ENCODE measurements around the gene SLC24A4. TPM values are rescaled to one million over a fixed set of nuclear protein-coding genes. Genes with fewer than 3 reads are reported as not detected.
A peak's percentile ranks its signal among the peaks of the same experiment; 100 is the strongest.

The SLC24A4 gene
- total and polyA plus RNA-seq, 7 experiments from 2014 or later, result 0.10 to 15.3 (median 2.1) TPM; not detected in 4

GRCh38 chr14:92464156-92464555 lies 141.2 kb downstream of the SLC24A4 start:
- Mint-ChIP-seq H3K27me3 (peaks cover 0 to 6% (median 0%) of the 10 kb centered on the region in 5 donors), H3K27ac (no peak overlapping the region), H3K9me3 (peaks cover 0 to 23% (median 6%) of the 10 kb centered on the region in 11 donors), H3K4me1 (peaks cover 7 to 20% (median 12%) of the 10 kb centered on the region in 7 donors), H3K36me3 (no peaks in the 10 kb centered on the region), H3K4me3 (no peak overlapping the region)
- intact Hi-C loops (cut with micrococcal nuclease), result no loop called here
- no peak overlapping the region for H3K4me3 ChIP-seq (ENCODE audit: low read length)
- H3K9me3 ChIP-seq (ENCODE audit: control insufficient read depth in 2 of 3, low read length in 3 of 3), result peaks cover 0 to 12% (median 0%) of the 10 kb centered on the region in 3 experiments
- ChIA-PET CTCF (no interaction called here), POLR2A (no interaction called here)
- H3K36me3 ChIP-seq (ENCODE audit: control insufficient read depth in 2 of 3, insufficient read depth in 3 of 3, low read length in 3 of 3), result no peaks in the 10 kb centered on the region
- peaks cover 0 to 23% of the 10 kb centered on the region in 2 donors for H3K4me1 ChIP-seq (ENCODE audit: control insufficient read depth in 2 of 2, insufficient read depth in 2 of 2, low read length in 2 of 2)
- ATAC-seq (no peak), DNase-seq (peak in 1 of 9 donors; percentile 10)
- no peaks in the 10 kb centered on the region for H3K27me3 ChIP-seq (ENCODE audit: control insufficient read depth in 2 of 2, insufficient read depth in 2 of 2, low read length in 2 of 2)
- no peak overlapping the region for H3K27ac ChIP-seq (ENCODE audit: low read depth, low read length)

DNA sequence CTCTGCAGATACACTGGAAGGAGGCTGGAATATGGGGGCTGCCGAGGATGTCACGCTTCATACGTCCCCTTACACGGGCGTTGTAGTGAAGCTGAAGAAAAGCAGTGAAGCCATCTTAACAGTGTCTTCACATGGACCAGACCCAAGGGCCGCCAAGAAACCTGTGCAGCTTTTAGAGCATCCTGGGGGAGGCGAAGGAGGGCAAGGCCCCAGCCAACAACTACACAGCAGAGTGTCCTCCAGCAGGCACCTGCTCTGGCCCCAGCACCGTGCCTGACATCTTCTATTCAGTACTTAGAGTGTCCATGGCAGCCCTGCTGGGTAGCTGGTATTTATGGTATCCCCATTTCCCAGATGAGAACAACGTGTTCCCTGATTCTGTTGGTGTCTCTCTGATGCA lies 141.8 kb downstream of the SLC24A4 start:
- no peak overlapping the region for H3K4me3 Mint-ChIP-seq
- H3K4me1 Mint-ChIP-seq, result peaks cover 5 to 20% (median 12%) of the 10 kb centered on the region in 7 donors
- ChIA-PET POLR2A (no interaction called here), CTCF (no interaction called here)
- no peak overlapping the region for H3K4me3 ChIP-seq (ENCODE audit: low read length)
- intact Hi-C loops (cut with micrococcal nuclease), result no loop called here
- H3K9me3 Mint-ChIP-seq, result peaks cover 0 to 28% (median 8%) of the 10 kb centered on the region in 11 donors
- peaks cover 0 to 6% (median 0%) of the 10 kb centered on the region in 5 donors for H3K27me3 Mint-ChIP-seq
- H3K27me3 ChIP-seq (ENCODE audit: control insufficient read depth in 2 of 2, insufficient read depth in 2 of 2, low read length in 2 of 2), result no peaks in the 10 kb centered on the region
- no peaks in the 10 kb centered on the region for H3K36me3 ChIP-seq (ENCODE audit: control insufficient read depth in 2 of 3, insufficient read depth in 3 of 3, low read length in 3 of 3)
- DNase-seq (no peak), ATAC-seq (no peak)
- no peaks in the 10 kb centered on the region for H3K36me3 Mint-ChIP-seq
- H3K4me1 ChIP-seq (ENCODE audit: control insufficient read depth in 2 of 2, insufficient read depth in 2 of 2, low read length in 2 of 2), result peaks cover 0 to 23% of the 10 kb centered on the region in 2 donors
- H3K27ac ChIP-seq (ENCODE audit: low read depth, low read length), result no peak overlapping the region
- H3K27ac Mint-ChIP-seq, result no peak overlapping the region
- peaks cover 0 to 12% (median 0%) of the 10 kb centered on the region in 3 experiments for H3K9me3 ChIP-seq (ENCODE audit: control insufficient read depth in 2 of 3, low read length in 3 of 3)

- intact Hi-C loops (cut with micrococcal nuclease), result no loop called here
- peaks cover 0 to 3% (median 0%) of the 10 kb centered on the region in 5 donors for H3K36me3 Mint-ChIP-seq
- H3K27me3 Mint-ChIP-seq, result peaks cover 0 to 6% (median 0%) of the 10 kb centered on the region in 5 donors
- ChIA-PET POLR2A (no interaction called here), CTCF (no interaction called here)
- no peaks in the 10 kb centered on the region for H3K36me3 ChIP-seq (ENCODE audit: control insufficient read depth in 2 of 3, insufficient read depth in 3 of 3, low read length in 3 of 3)
- no peak overlapping the region for H3K4me3 ChIP-seq (ENCODE audit: low read length)
- peaks cover 0 to 33% (median 10%) of the 10 kb centered on the region in 11 donors for H3K9me3 Mint-ChIP-seq
- peak overlapping the region in 1 of 9 donors; percentile 18 for H3K27ac Mint-ChIP-seq
- peak overlapping the region in 1 of 10 donors; percentile 56 for H3K4me3 Mint-ChIP-seq
- H3K27me3 ChIP-seq (ENCODE audit: control insufficient read depth in 2 of 2, insufficient read depth in 2 of 2, low read length in 2 of 2), result no peaks in the 10 kb centered on the region
- H3K9me3 ChIP-seq (ENCODE audit: control insufficient read depth in 2 of 3, low read length in 3 of 3), result peaks cover 0 to 12% (median 0%) of the 10 kb centered on the region in 3 experiments
- peaks cover 5 to 20% (median 11%) of the 10 kb centered on the region in 7 donors for H3K4me1 Mint-ChIP-seq
- peaks cover 0 to 22% of the 10 kb centered on the region in 2 donors for H3K4me1 ChIP-seq (ENCODE audit: control insufficient read depth in 2 of 2, insufficient read depth in 2 of 2, low read length in 2 of 2)
- peak in 1 of 9 donors; percentile 9 for DNase-seq
- H3K27ac ChIP-seq (ENCODE audit: low read depth, low read length), result no peak overlapping the region
- no peak for ATAC-seq
Measured at GRCh38 chr14:92465353-92466055, 142.5 kb downstream of the SLC24A4 start.

DNA sequence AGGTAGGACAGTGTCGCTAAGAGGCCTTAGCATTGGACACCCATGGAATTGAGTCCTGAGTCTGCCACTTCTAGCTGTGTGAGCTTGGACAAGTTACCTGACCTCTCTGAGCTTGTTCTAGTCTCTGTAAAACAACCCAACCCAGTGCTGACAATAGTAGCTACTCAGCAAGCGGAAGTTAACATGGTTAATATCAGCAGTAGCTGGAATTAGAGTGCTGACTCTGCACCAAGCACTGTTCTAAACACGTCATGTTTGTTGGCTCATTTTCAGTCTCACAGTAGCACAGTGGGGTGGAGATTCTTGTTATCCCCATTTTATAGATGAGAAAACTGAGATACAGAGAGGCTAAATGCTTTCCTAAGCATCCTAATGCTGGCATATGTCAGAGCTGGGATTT lies 143.1 kb downstream of the SLC24A4 start:
- Mint-ChIP-seq H3K36me3 (peaks cover 0 to 3% (median 0%) of the 10 kb centered on the region in 5 donors), H3K9me3 (peaks cover 0 to 33% (median 10%) of the 10 kb centered on the region in 11 donors), H3K27ac (no peak overlapping the region), H3K27me3 (peaks cover 0 to 6% (median 0%) of the 10 kb centered on the region in 5 donors), H3K4me3 (peak overlapping the region in 1 of 10 donors; percentile 56), H3K4me1 (peaks cover 5 to 19% (median 11%) of the 10 kb centered on the region in 7 donors)
- DNase-seq (no peak), ATAC-seq (no peak)
- Histone ChIP-seq H3K36me3 (ENCODE audit: control insufficient read depth in 2 of 3, insufficient read depth in 3 of 3, low read length in 3 of 3) (no peaks in the 10 kb centered on the region), H3K27me3 (ENCODE audit: control insufficient read depth in 2 of 2, insufficient read depth in 2 of 2, low read length in 2 of 2) (no peaks in the 10 kb centered on the region), H3K9me3 (ENCODE audit: control insufficient read depth in 2 of 3, low read length in 3 of 3) (peaks cover 0 to 12% (median 0%) of the 10 kb centered on the region in 3 experiments), H3K27ac (ENCODE audit: low read depth, low read length) (no peak overlapping the region), H3K4me3 (ENCODE audit: low read length) (no peak overlapping the region), H3K4me1 (ENCODE audit: control insufficient read depth in 2 of 2, insufficient read depth in 2 of 2, low read length in 2 of 2) (peaks cover 0 to 17% of the 10 kb centered on the region in 2 donors)
- ChIA-PET POLR2A (no interaction called here), CTCF (no interaction called here)
- intact Hi-C loops (cut with micrococcal nuclease), result no loop called here

- H3K27ac ChIP-seq (ENCODE audit: low read depth, low read length), result no peak overlapping the region
- ChIA-PET CTCF (no interaction called here), POLR2A (no interaction called here)
- ATAC-seq (no peak), DNase-seq (no peak)
- no peaks in the 10 kb centered on the region for H3K4me1 ChIP-seq (ENCODE audit: control insufficient read depth in 2 of 2, insufficient read depth in 2 of 2, low read length in 2 of 2)
- Mint-ChIP-seq H3K9me3 (peaks cover 0 to 33% (median 10%) of the 10 kb centered on the region in 11 donors), H3K27me3 (peaks cover 0 to 14% (median 0%) of the 10 kb centered on the region in 5 donors), H3K4me3 (no peak overlapping the region), H3K4me1 (peaks cover 2 to 14% (median 10%) of the 10 kb centered on the region in 7 donors), H3K27ac (no peak overlapping the region), H3K36me3 (peaks cover 0 to 3% (median 0%) of the 10 kb centered on the region in 5 donors)
- intact Hi-C loops (cut with micrococcal nuclease), result no loop called here
- H3K27me3 ChIP-seq (ENCODE audit: control insufficient read depth in 2 of 2, insufficient read depth in 2 of 2, low read length in 2 of 2), result no peaks in the 10 kb centered on the region
- no peaks in the 10 kb centered on the region for H3K36me3 ChIP-seq (ENCODE audit: control insufficient read depth in 2 of 3, insufficient read depth in 3 of 3, low read length in 3 of 3)
- no peak overlapping the region for H3K4me3 ChIP-seq (ENCODE audit: low read length)
- H3K9me3 ChIP-seq (ENCODE audit: control insufficient read depth in 2 of 3, low read length in 3 of 3), result peaks cover 0 to 12% (median 0%) of the 10 kb centered on the region in 3 experiments
Measured at GRCh38 chr14:92469515-92469914, 146.6 kb downstream of the SLC24A4 start.

GRCh38 chr14:92470215-92470614 lies 147.2 kb downstream of the SLC24A4 start:
- CTCF ChIA-PET, result no interaction called here

More at GRCh38 chr14:92470215-92470614, 147.2 kb downstream of the SLC24A4 start:
- Histone ChIP-seq H3K4me3 (ENCODE audit: low read length) (no peak overlapping the region), H3K27ac (ENCODE audit: low read depth, low read length) (no peak overlapping the region), H3K9me3 (ENCODE audit: control insufficient read depth in 2 of 3, low read length in 3 of 3) (peaks cover 0 to 12% (median 0%) of the 10 kb centered on the region in 3 experiments), H3K27me3 (ENCODE audit: control insufficient read depth in 2 of 2, insufficient read depth in 2 of 2, low read length in 2 of 2) (no peaks in the 10 kb centered on the region), H3K36me3 (ENCODE audit: control insufficient read depth in 2 of 3, insufficient read depth in 3 of 3, low read length in 3 of 3) (no peaks in the 10 kb centered on the region), H3K4me1 (ENCODE audit: control insufficient read depth in 2 of 2, insufficient read depth in 2 of 2, low read length in 2 of 2) (no peaks in the 10 kb centered on the region)
- H3K4me1 Mint-ChIP-seq, result peaks cover 2 to 14% (median 10%) of the 10 kb centered on the region in 7 donors
- H3K9me3 Mint-ChIP-seq, result peaks cover 0 to 33% (median 10%) of the 10 kb centered on the region in 11 donors
- peaks cover 0 to 3% (median 0%) of the 10 kb centered on the region in 5 donors for H3K36me3 Mint-ChIP-seq
- intact Hi-C loops (cut with micrococcal nuclease), result no loop called here
- no peak for ATAC-seq
- H3K27me3 Mint-ChIP-seq, result peaks cover 0 to 14% (median 0%) of the 10 kb centered on the region in 5 donors
- POLR2A ChIA-PET, result no interaction called here
- DNase-seq, result no peak
- no peak overlapping the region for H3K27ac Mint-ChIP-seq
- H3K4me3 Mint-ChIP-seq, result no peak overlapping the region

Measured in naive thymus-derived CD4-positive, alpha-beta T cell (primary cell).